Fibroblast of lung (primary cell): ENCODE data around the gene TACSTD2.
"Not testable (repeated sequence)": the region's sequence is repeated elsewhere in the genome, so short reads cannot be mapped to it uniquely, and the experiment has no call there.

Source experiments
- CTCF ChIP-seq, 2 donors: IDR thresholded peaks in 1 of 2; conservative IDR thresholded peaks in 1 of 2; 1 replicate in 1 of 2; 2 replicates in 1 of 2; pipeline ENCODE4 v1.5.1; 2011 to 2012; ENCODE audit warnings: low read length in 2 of 2, control low read depth in 1 of 2, inconsistent platforms in 1 of 2, low read depth in 1 of 2, mild to moderate bottlenecking in 1 of 2
- EZH2 ChIP-seq: IDR thresholded peaks from 2 replicates; pipeline ENCODE4 v1.5.1; 2012; ENCODE audit warnings: low read length, control low read depth, mild to moderate bottlenecking; ENCODE audit errors: missing control alignments

- not testable (repeated sequence) for TF ChIP-seq CTCF (conservative IDR thresholded peaks at IDR 0.05 in 1 of 2, IDR thresholded peaks at IDR 0.05 in 1 of 2; ENCODE audit: low read depth in 1 of 2, low read length in 2 of 2); EZH2
Measured at GRCh38 chr1:58623259-58623658, 46.2 kb upstream of the TACSTD2 start.
